KMS-11 (cell line): Measurements from ENCODE around the gene MAP3K10.
"Not testable (repeated sequence)": the region's sequence is repeated elsewhere in the genome, so short reads cannot be mapped to it uniquely, and the experiment has no call there.

Experiments
- H2AFZ ChIP-seq: fragments of 200-600 bp; sonication (generic); 2 replicates; pipeline ENCODE4 v1.6.1; 2016; ENCODE audit warnings: antibody characterized with exemption, mixed run types, low read depth
- H3K27ac ChIP-seq: fragments of 200-600 bp; sonication (generic); 2 replicates; pipeline ENCODE4 v1.6.1; 2016; ENCODE audit warnings: mild to moderate bottlenecking, mixed run types
- H3K27me3 ChIP-seq: fragments of 200-600 bp; sonication (generic); 2 replicates; pipeline ENCODE4 v1.6.1; 2017; ENCODE audit warnings: mild to moderate bottlenecking, low read depth, mixed run types, moderate library complexity; ENCODE audit not compliant: insufficient read depth
- H3K36me3 ChIP-seq: fragments of 200-600 bp; sonication (generic); 2 replicates; pipeline ENCODE4 v1.6.1; 2017; ENCODE audit warnings: mild to moderate bottlenecking, mixed run types; ENCODE audit not compliant: insufficient read depth
- H3K4me1 ChIP-seq: fragments of 200-600 bp; sonication (generic); 2 replicates; pipeline ENCODE4 v1.6.1; 2016; ENCODE audit warnings: mild to moderate bottlenecking, low read depth, mixed run types; ENCODE audit not compliant: poor library complexity, severe bottlenecking
- H3K4me2 ChIP-seq: fragments of 200-600 bp; sonication (generic); 2 replicates; pipeline ENCODE4 v1.7.0; 2016; ENCODE audit warnings: mild to moderate bottlenecking, mixed run types
- H3K4me3 ChIP-seq: fragments of 200-600 bp; sonication (generic); IDR thresholded peaks from 2 replicates; pipeline ENCODE4 v1.6.1; 2017; ENCODE audit warnings: low read depth, low read length, mixed read lengths; ENCODE audit not compliant: insufficient read depth
- H3K79me2 ChIP-seq: fragments of 200-600 bp; sonication (generic); 2 replicates; pipeline ENCODE4 v1.6.1; 2016; ENCODE audit warnings: low read depth, mixed run types; ENCODE audit not compliant: insufficient read depth
- H3K9ac ChIP-seq: fragments of 200-600 bp; sonication (generic); 2 replicates; pipeline ENCODE4 v1.6.1; 2016; ENCODE audit warnings: mild to moderate bottlenecking, mixed run types
- H4K20me1 ChIP-seq: fragments of 200-600 bp; sonication (generic); 2 replicates; pipeline ENCODE4 v1.6.1; 2016; ENCODE audit warnings: mild to moderate bottlenecking, mixed run types; ENCODE audit not compliant: insufficient read depth
- CTCF ChIP-seq: fragments of 200-600 bp; sonication (generic); conservative IDR thresholded peaks from 2 replicates; pipeline ENCODE4 v1.6.1; 2017; ENCODE audit warnings: low read depth, mild to moderate bottlenecking, antibody characterized with exemption, low read length, moderate library complexity, mixed read lengths

The MAP3K10 gene

DNA sequence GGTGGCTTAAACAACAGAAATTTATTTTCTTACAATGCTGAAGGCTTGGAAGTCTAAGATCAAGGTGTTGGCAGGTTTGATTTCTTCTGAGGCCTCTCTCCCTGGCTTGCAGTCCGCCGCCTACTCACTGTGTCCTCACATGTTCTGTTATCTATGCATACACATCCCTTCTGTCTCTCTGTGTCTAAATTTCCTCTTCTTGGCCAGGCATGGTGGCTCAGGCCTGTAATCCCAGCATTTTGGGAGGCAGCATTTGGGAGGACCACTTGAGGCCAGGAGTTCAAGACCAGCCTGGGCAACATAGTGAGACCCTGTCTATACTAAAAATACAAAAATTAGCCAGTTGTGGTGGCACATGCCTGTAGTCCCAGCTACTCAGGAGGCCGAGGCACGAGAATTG is 19.9 kb upstream of the MAP3K10 start:
- H3K79me2 ChIP-seq, H3K27ac ChIP-seq, H3K36me3 ChIP-seq, H3K9ac ChIP-seq, H3K4me3 ChIP-seq, H3K4me1 ChIP-seq, H2AFZ ChIP-seq, H3K27me3 ChIP-seq, H4K20me1 ChIP-seq, H3K4me2 ChIP-seq: not testable (repeated sequence)

DNA sequence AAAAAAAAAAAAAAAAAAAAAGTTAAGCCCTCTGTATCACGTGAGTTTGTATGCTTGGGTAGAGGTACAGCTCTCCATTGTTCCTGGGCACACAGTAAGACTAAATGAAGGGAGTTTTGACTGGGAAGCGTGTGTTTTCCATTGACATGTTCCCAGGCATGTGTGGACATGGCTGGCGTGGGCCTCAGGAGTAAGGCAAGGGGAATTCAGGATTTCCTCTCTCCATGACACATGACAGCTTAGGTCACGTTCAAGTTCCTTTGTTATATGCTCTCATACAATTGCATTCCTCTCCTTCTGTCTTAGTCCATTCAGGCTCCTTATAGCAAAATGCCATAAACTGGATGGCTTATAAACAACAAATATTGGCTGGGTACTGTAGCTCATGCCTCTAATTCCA is 17.1 kb upstream of the MAP3K10 start:
- Histone ChIP-seq H3K79me2 (no peaks in the 10 kb centered on the region), H3K27ac (no peak overlapping the region), H3K9ac (no peak overlapping the region), H3K36me3 (no peaks in the 10 kb centered on the region), H3K27me3 (no peaks in the 10 kb centered on the region), H2AFZ (no peak overlapping the region), H4K20me1 (no peaks in the 10 kb centered on the region), H3K4me1 (no peaks in the 10 kb centered on the region), H3K4me2 (no peak overlapping the region), H3K4me3 (no peak overlapping the region)
- TF ChIP-seq CTCF: no peak

GRCh38 chr19:40175820-40176219 is 15.4 kb upstream of the MAP3K10 start:
- Histone ChIP-seq H3K79me2 (no peaks in the 10 kb centered on the region), H2AFZ (no peak overlapping the region), H3K27ac (no peak overlapping the region), H4K20me1 (no peaks in the 10 kb centered on the region), H3K4me2 (no peak overlapping the region), H3K4me1 (no peaks in the 10 kb centered on the region), H3K9ac (no peak overlapping the region), H3K4me3 (no peak overlapping the region), H3K36me3 (no peaks in the 10 kb centered on the region), H3K27me3 (no peaks in the 10 kb centered on the region)
- TF ChIP-seq CTCF: no peak

GRCh38 chr19:40177286-40178070 is 13.7 kb upstream of the MAP3K10 start:
- H3K27ac ChIP-seq: no peak overlapping the region
- no peaks in the 10 kb centered on the region for H3K27me3 ChIP-seq
- no peaks in the 10 kb centered on the region for H4K20me1 ChIP-seq
- no peaks in the 10 kb centered on the region for H3K36me3 ChIP-seq
- no peak for TF ChIP-seq CTCF
- H3K4me3 ChIP-seq: no peak overlapping the region
- H2AFZ ChIP-seq: no peak overlapping the region
- no peaks in the 10 kb centered on the region for H3K4me1 ChIP-seq
- no peak overlapping the region for H3K9ac ChIP-seq
- no peak overlapping the region for H3K4me2 ChIP-seq
- H3K79me2 ChIP-seq: no peaks in the 10 kb centered on the region

DNA sequence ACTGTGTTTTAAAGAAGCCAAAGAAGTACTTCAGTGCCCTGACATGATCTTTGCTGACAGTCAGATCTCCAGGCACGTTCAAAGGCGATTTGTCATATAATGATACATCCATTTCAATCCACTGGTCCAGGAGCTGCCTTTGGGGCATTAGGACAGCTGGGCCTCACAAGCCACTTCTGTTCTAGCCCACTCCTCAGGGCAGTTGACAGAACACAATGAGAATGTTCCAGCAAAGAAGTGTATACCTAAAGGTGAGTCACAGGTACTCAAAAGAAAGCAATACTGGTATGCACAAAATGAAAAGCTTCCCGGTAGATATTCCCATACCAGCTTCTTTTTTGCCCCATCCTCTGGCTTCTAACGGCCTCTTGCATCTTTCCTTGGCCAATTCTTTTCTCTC is 12.5 kb upstream of the MAP3K10 start:
- no peaks in the 10 kb centered on the region for H3K36me3 ChIP-seq
- no peaks in the 10 kb centered on the region for H4K20me1 ChIP-seq
- no peaks in the 10 kb centered on the region for H3K27me3 ChIP-seq
- no peak for TF ChIP-seq CTCF
- no peaks in the 10 kb centered on the region for H3K79me2 ChIP-seq
- no peaks in the 10 kb centered on the region for H3K4me1 ChIP-seq
- H3K4me2 ChIP-seq: no peak overlapping the region
- H3K27ac ChIP-seq: no peak overlapping the region
- no peak overlapping the region for H3K9ac ChIP-seq
- no peak overlapping the region for H2AFZ ChIP-seq
- no peak overlapping the region for H3K4me3 ChIP-seq
